GM10248 (cell line): ENCODE data around the gene MFSD6.
A peak's percentile ranks its signal among the peaks of the same experiment; 100 is the strongest.

Experiments used
- CTCF ChIA-PET: fragments of 300-600 bp; sonication (Branson Sonifier 250); formaldehyde crosslinking; extraction: SDS; loops from one replicate; lab custom pipeline; 2021; ENCODE audit warnings: antibody characterized with exemption; lab: Yijun Ruan, JAX
- POLR2A ChIA-PET: fragments of 350-650 bp; sonication (Branson Sonifier 250); formaldehyde crosslinking; extraction: SDS; loops from one replicate; lab custom pipeline; 2020; ENCODE audit warnings: antibody characterized with exemption; lab: Yijun Ruan, JAX
- DNase-seq: peaks from one replicate; pipeline ENCODE4 v3.0.0; 2012; ENCODE audit errors: extremely low spot score
- CTCF ChIP-seq: IDR thresholded peaks from 2 replicates; pipeline ENCODE4 v1.5.1; 2012; ENCODE audit warnings: mild to moderate bottlenecking, low read depth; ENCODE audit errors: extremely low read depth, missing control alignments, control extremely low read depth

Gene MFSD6

DNA sequence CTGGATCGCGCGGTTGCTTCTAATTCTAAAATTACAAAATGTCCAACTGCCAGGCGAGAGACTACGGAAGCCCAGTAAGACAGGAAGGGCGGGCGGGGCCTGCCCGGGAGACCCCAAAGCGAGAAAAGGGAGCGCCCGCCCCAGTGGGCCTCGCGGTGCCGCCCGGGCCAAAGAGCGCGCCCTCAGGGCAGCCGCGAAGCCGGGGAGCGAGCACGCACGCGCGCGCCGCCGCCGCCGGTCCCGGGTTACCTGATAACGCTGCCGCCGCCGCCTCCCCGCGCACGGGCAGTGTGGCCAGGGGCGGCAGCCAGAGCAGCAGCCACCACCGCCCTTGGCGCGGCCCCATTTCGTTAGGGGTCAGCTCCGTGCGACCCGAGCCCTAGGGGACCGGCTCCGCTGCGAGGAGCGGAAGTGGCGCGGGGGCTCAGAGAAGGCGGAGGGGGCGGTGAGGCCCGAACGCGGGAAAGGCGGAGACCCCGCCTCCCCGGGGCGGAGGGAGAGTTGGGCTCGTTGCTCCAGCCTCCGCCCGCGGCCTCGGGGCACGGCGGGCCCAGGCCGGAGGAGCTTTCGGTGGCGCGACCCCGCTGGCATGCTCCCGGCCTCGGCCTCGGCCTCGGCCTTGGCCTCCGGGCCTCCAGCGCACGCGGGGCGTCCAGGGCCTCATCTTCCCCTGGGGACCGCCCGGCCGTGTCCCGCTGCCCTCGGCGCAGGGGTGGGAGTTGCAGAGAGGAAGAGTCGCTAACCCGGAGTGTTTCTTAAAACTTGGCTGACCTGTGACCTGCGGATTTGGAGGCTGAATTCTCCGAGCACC, 126.4 kb downstream of the MFSD6 start, which contains the start of gene NEMP2:
Gene NEMP2 (minus strand): TSS at position 413 of the 811 bp plus-strand sequence. CDS start 67 bp downstream, at position 346.
- TF ChIP-seq CTCF: no peak
- peak; percentile 85 for DNase-seq
- ChIA-PET CTCF (interaction anchor here (1.0 to 1.4 kb wide), 4 partner anchors 15 to 170 kb away, joined by 3 to 4 read pairs (median 4); no protein-coding TSS in a partner anchor), POLR2A (no interaction called here)

DNA sequence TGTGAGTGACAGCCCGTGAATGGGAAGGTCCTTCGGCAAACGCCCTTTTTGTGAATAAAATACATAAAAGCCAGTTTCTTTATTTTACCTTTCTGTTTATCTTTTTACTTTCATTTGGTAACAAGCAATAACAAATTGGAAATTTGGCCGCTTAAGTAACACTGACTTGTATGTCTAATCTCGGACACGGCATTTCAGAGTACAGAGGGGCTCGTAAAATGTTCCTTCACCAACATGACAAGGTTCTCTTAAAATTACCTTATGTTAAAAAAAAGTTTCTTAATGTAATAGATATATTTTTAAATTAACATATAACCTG, 126.9 kb downstream of the MFSD6 start:
- POLR2A ChIA-PET: no interaction called here

GRCh38 chr2:190535586-190535985, 127.4 kb downstream of the MFSD6 start:
- ChIA-PET CTCF (no interaction called here), POLR2A (no interaction called here)
- no peak for TF ChIP-seq CTCF
- no peak for DNase-seq

More for the DNA sequence above, 126.9 kb downstream of the MFSD6 start:
- CTCF ChIA-PET: interaction anchor here (1.4 kb wide), 1 partner anchor 145 kb away, joined by 4 read pairs; no protein-coding TSS in a partner anchor
- DNase-seq: no peak
- no peak for TF ChIP-seq CTCF

- TF ChIP-seq CTCF: no peak
- no peak for DNase-seq
- CTCF ChIA-PET: no interaction called here
- POLR2A ChIA-PET: no interaction called here
These were observed 129.6 kb downstream of the MFSD6 start for GRCh38 chr2:190537765-190538164.

DNA sequence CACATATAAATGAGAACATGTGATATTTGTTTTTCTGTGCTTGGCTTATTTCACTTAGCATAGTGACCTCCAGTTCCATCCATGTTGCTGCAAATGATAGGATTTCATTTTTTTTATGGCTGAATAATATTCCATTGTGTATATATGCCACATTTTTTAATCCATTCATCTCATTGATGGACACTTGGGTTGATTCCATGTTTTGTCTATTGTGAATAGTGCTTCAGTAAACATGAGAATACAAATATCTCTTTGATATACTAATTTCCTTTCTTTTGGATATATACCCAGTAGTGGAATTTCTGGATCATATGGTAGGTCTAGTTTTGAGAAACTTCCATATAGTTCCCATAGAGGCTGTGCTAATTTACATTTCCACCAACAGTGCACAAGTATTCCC, 130.0 kb downstream of the MFSD6 start:
- ChIA-PET CTCF (interaction anchor here (0.9 kb wide), 1 partner anchor 9 kb away, joined by 4 read pairs; no protein-coding TSS in a partner anchor), POLR2A (no interaction called here)
- no peak for DNase-seq
- TF ChIP-seq CTCF: no peak

- DNase-seq: no peak
- CTCF ChIA-PET: no interaction called here
- TF ChIP-seq CTCF: no peak
- POLR2A ChIA-PET: no interaction called here
These were observed 131.9 kb downstream of the MFSD6 start for GRCh38 chr2:190540048-190540447.
